OCI-LY3 (cell line): ENCODE results near the gene ABCC12.
A peak's percentile ranks its signal among the peaks of the same experiment; 100 is the strongest.

Source experiments
- H2AFZ ChIP-seq: fragments of 200-600, 300-600 bp; shearing (Covaris generic); 2 replicates; pipeline ENCODE4 v1.6.0; 2014; ENCODE audit warnings: antibody characterized with exemption, low read depth, low read length
- H3K27ac ChIP-seq: fragments of 200-600, 300-600 bp; sonication (generic); 2 replicates; pipeline ENCODE4 v1.5.1; 2014; ENCODE audit warnings: mild to moderate bottlenecking, low read length, moderate library complexity, mixed read lengths
- H3K27me3 ChIP-seq: fragments of 200-600, 300-600 bp; sonication (generic); 2 replicates; pipeline ENCODE4 v1.6.1; 2014; ENCODE audit warnings: low read depth, low read length, mixed read lengths
- H3K36me3 ChIP-seq: fragments of 200-600, 300-600 bp; sonication (generic); replicated peaks from 2 replicates; pipeline ENCODE3; 2014; ENCODE audit warnings: low read depth, low read length, mixed read lengths
- H3K4me1 ChIP-seq: fragments of 300-600, 200-600 bp; sonication (generic); 2 replicates; pipeline ENCODE4 v1.6.1; 2014; ENCODE audit warnings: low read length, mixed read lengths
- H3K4me2 ChIP-seq: fragments of 200-600, 300-600 bp; sonication (generic); 2 replicates; pipeline ENCODE4 v1.6.1; 2014; ENCODE audit warnings: low read length, mixed read lengths
- H3K4me3 ChIP-seq: fragments of 300-600, 200-600 bp; sonication (generic); 2 replicates; pipeline ENCODE4 v1.5.1; 2014; ENCODE audit warnings: antibody characterized with exemption, mild to moderate bottlenecking, low read length, moderate library complexity
- H3K79me2 ChIP-seq: fragments of 300-600, 200-600 bp; shearing (Covaris generic); 2 replicates; pipeline ENCODE4 v1.6.1; 2014; ENCODE audit warnings: mild to moderate bottlenecking, low read length, mixed read lengths
- H3K9ac ChIP-seq: fragments of 300-600, 200-600 bp; shearing (Covaris generic); 2 replicates; pipeline ENCODE4 v1.6.0; 2014; ENCODE audit warnings: mild to moderate bottlenecking, low read length, moderate library complexity
- H3K9me3 ChIP-seq: fragments of 200-600, 300-600 bp; shearing (Covaris generic); 2 replicates; pipeline ENCODE4 v1.6.1; 2014; ENCODE audit warnings: low read length, mixed read lengths; ENCODE audit not compliant: insufficient read depth
- H4K20me1 ChIP-seq: fragments of 200-600, 300-600 bp; sonication (generic); 2 replicates; pipeline ENCODE4 v1.6.1; 2016; ENCODE audit warnings: low read length, mixed read lengths; ENCODE audit not compliant: insufficient read depth
- EZH2phosphoT487 ChIP-seq: fragments of 200-600 bp; shearing (Covaris generic); IDR thresholded peaks from 2 replicates; pipeline ENCODE4 v1.6.1; 2018; ENCODE audit warnings: antibody characterized with exemption, mixed run types, low read depth
- TF ChIP-seq, protein P1 (sequence below): fragments of 200-600, 300-600 bp; sonication (generic); IDR thresholded peaks from 2 replicates; pipeline ENCODE4 v1.5.1; 2014; ENCODE audit warnings: antibody characterized with exemption, low read length, low read depth

ABCC12 gene

GRCh38 chr16:48118841-48119240, 37.0 kb downstream of the ABCC12 start:
- TF ChIP-seq EZH2phosphoT487 = no peak
- TF ChIP-seq, protein P1, sequence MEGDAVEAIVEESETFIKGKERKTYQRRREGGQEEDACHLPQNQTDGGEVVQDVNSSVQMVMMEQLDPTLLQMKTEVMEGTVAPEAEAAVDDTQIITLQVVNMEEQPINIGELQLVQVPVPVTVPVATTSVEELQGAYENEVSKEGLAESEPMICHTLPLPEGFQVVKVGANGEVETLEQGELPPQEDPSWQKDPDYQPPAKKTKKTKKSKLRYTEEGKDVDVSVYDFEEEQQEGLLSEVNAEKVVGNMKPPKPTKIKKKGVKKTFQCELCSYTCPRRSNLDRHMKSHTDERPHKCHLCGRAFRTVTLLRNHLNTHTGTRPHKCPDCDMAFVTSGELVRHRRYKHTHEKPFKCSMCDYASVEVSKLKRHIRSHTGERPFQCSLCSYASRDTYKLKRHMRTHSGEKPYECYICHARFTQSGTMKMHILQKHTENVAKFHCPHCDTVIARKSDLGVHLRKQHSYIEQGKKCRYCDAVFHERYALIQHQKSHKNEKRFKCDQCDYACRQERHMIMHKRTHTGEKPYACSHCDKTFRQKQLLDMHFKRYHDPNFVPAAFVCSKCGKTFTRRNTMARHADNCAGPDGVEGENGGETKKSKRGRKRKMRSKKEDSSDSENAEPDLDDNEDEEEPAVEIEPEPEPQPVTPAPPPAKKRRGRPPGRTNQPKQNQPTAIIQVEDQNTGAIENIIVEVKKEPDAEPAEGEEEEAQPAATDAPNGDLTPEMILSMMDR = no peak
- Histone ChIP-seq H4K20me1 (no peaks in the 10 kb centered on the region), H3K4me2 (no peak overlapping the region), H3K9me3 (no peaks in the 10 kb centered on the region), H3K4me1 (no peaks in the 10 kb centered on the region), H3K4me3 (no peak overlapping the region), H3K27ac (no peak overlapping the region), H3K27me3 (no peaks in the 10 kb centered on the region; the same call in 1 of the 2 replicates), H3K36me3 (no peaks in the 10 kb centered on the region), H2AFZ (no peak overlapping the region), H3K9ac (no peak overlapping the region), H3K79me2 (no peaks in the 10 kb centered on the region)

- peak overlapping the region; percentile 54; the same call in 1 of the 2 replicates for H2AFZ ChIP-seq
Observed at GRCh38 chr16:48117217-48118105, 38.3 kb downstream of the ABCC12 start.

DNA sequence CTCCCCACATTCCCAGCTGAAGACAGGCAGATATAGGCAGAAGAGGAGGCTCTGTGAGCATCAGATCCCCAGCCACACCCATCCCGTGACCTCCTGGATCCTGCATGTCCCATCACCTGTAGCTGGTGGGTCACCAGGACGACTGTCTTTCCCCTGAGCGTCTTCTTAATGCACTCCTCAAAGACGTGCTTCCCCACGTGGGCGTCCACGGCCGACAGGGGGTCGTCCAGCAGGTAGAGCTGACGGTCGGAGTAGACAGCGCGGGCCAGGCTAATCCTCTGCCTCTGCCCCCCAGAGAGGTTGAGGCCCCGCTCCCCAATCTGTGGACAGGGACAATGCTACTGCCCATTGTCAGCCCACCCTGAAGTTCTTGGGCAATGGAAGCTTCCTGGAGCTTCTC, 40.5 kb downstream of the ABCC12 start:
- no peaks in the 10 kb centered on the region for H3K4me1 ChIP-seq
- H3K9ac ChIP-seq = no peak overlapping the region
- H2AFZ ChIP-seq = no peak overlapping the region
- H3K79me2 ChIP-seq = no peaks in the 10 kb centered on the region
- TF ChIP-seq EZH2phosphoT487 = no peak
- TF ChIP-seq, protein P1 = no peak
- H3K4me2 ChIP-seq = no peak overlapping the region
- no peak overlapping the region for H3K4me3 ChIP-seq
- no peak overlapping the region for H3K27ac ChIP-seq
- peaks cover 27% of the 10 kb centered on the region for H3K27me3 ChIP-seq
- H3K9me3 ChIP-seq = no peaks in the 10 kb centered on the region
- H3K36me3 ChIP-seq = no peaks in the 10 kb centered on the region
- no peaks in the 10 kb centered on the region for H4K20me1 ChIP-seq

More at GRCh38 chr16:48117217-48118105, 38.3 kb downstream of the ABCC12 start:
- peaks cover 9% of the 10 kb centered on the region for H3K27me3 ChIP-seq
- no peaks in the 10 kb centered on the region for H3K36me3 ChIP-seq
- no peaks in the 10 kb centered on the region for H3K4me1 ChIP-seq
- H3K9ac ChIP-seq = no peak overlapping the region
- H4K20me1 ChIP-seq = no peaks in the 10 kb centered on the region
- no peak overlapping the region for H3K27ac ChIP-seq
- H3K79me2 ChIP-seq = no peaks in the 10 kb centered on the region
- TF ChIP-seq, protein P1 = peak; percentile 83
- TF ChIP-seq EZH2phosphoT487 = no peak
- peak overlapping the region; percentile 26; the same call in 1 of the 2 replicates for H3K4me2 ChIP-seq
- H3K4me3 ChIP-seq = no peak overlapping the region
- H3K9me3 ChIP-seq = no peaks in the 10 kb centered on the region

- Histone ChIP-seq H3K4me3 (no peak overlapping the region), H3K27ac (no peak overlapping the region), H2AFZ (no peak overlapping the region), H3K9me3 (no peaks in the 10 kb centered on the region), H3K79me2 (no peaks in the 10 kb centered on the region), H4K20me1 (no peaks in the 10 kb centered on the region), H3K4me2 (no peak overlapping the region), H3K27me3 (peaks cover 36% of the 10 kb centered on the region), H3K4me1 (no peaks in the 10 kb centered on the region), H3K36me3 (no peaks in the 10 kb centered on the region), H3K9ac (no peak overlapping the region)
- TF ChIP-seq, protein P1 = no peak
- no peak for TF ChIP-seq EZH2phosphoT487
Observed at GRCh38 chr16:48114410-48114809, 41.4 kb downstream of the ABCC12 start.
